ENCODE measurements around the gene MTUS2.

DNA sequence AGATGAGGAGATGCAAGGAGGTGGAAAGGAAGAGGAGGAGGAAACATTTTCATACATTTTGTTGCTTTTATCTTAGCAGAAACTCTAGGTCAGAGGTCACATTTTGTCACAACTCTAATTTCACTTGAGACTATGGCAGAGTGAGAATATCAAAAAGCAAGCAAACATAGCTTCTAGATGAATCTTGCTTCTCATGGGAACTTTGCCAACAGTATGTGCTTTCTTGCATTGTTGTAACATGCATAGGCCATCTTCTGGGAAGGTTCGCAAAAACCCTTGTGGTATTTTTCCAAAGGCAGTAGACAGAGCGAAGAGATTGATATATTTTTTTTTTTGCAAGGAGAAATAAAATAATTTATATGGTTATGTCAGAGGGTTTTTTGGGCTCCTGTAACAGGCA, 291.3 kb downstream of the MTUS2 start:
- TF ChIP-seq, protein P1, sequence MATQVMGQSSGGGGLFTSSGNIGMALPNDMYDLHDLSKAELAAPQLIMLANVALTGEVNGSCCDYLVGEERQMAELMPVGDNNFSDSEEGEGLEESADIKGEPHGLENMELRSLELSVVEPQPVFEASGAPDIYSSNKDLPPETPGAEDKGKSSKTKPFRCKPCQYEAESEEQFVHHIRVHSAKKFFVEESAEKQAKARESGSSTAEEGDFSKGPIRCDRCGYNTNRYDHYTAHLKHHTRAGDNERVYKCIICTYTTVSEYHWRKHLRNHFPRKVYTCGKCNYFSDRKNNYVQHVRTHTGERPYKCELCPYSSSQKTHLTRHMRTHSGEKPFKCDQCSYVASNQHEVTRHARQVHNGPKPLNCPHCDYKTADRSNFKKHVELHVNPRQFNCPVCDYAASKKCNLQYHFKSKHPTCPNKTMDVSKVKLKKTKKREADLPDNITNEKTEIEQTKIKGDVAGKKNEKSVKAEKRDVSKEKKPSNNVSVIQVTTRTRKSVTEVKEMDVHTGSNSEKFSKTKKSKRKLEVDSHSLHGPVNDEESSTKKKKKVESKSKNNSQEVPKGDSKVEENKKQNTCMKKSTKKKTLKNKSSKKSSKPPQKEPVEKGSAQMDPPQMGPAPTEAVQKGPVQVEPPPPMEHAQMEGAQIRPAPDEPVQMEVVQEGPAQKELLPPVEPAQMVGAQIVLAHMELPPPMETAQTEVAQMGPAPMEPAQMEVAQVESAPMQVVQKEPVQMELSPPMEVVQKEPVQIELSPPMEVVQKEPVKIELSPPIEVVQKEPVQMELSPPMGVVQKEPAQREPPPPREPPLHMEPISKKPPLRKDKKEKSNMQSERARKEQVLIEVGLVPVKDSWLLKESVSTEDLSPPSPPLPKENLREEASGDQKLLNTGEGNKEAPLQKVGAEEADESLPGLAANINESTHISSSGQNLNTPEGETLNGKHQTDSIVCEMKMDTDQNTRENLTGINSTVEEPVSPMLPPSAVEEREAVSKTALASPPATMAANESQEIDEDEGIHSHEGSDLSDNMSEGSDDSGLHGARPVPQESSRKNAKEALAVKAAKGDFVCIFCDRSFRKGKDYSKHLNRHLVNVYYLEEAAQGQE (IDR thresholded peaks at IDR 0.05; ENCODE audit: insufficient replicate concordance, low read depth) = no peak
- TF ChIP-seq, protein P2, sequence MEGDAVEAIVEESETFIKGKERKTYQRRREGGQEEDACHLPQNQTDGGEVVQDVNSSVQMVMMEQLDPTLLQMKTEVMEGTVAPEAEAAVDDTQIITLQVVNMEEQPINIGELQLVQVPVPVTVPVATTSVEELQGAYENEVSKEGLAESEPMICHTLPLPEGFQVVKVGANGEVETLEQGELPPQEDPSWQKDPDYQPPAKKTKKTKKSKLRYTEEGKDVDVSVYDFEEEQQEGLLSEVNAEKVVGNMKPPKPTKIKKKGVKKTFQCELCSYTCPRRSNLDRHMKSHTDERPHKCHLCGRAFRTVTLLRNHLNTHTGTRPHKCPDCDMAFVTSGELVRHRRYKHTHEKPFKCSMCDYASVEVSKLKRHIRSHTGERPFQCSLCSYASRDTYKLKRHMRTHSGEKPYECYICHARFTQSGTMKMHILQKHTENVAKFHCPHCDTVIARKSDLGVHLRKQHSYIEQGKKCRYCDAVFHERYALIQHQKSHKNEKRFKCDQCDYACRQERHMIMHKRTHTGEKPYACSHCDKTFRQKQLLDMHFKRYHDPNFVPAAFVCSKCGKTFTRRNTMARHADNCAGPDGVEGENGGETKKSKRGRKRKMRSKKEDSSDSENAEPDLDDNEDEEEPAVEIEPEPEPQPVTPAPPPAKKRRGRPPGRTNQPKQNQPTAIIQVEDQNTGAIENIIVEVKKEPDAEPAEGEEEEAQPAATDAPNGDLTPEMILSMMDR (IDR thresholded peaks at IDR 0.05; ENCODE audit: insufficient read depth, low read length) = no peak
- TF ChIP-seq GABPA (IDR thresholded peaks at IDR 0.05; ENCODE audit: low read depth) = no peak

All from HL-60 (cell line).